GM18951 (cell line): ENCODE data around the gene RAB3C.
"Not testable (repeated sequence)": the region's sequence is repeated elsewhere in the genome, so short reads cannot be mapped to it uniquely, and the experiment has no call there.

Source experiments
- POLR2A ChIP-seq: IDR thresholded peaks from 4 replicates; pipeline ENCODE4 v1.6.1; 2011; ENCODE audit warnings: mild to moderate bottlenecking; ENCODE audit not compliant: insufficient read length, insufficient read depth; ENCODE audit errors: extremely low read depth
- in situ Hi-C: fragments of 300-500 bp; cut with MboI; formaldehyde crosslinking; loops from one replicate; pipeline ENCODE4 v1.12.0; 2022; ENCODE audit warnings: low sequenced_read_pairs, mixed read lengths, inconsistent platforms; ENCODE audit not compliant: unreplicated experiment

RAB3C gene

GRCh38 chr5:58675341-58675740 lies 92.5 kb downstream of the RAB3C start:
- in situ Hi-C loops = no loop called here
- TF ChIP-seq POLR2A = no peak

GRCh38 chr5:58677650-58678049 lies 94.8 kb downstream of the RAB3C start:
- in situ Hi-C loops = no loop called here

GRCh38 chr5:58680503-58680902 lies 97.6 kb downstream of the RAB3C start:
- in situ Hi-C loops = no loop called here
- no peak for TF ChIP-seq POLR2A

More at GRCh38 chr5:58677650-58678049, 94.8 kb downstream of the RAB3C start:
- no peak for TF ChIP-seq POLR2A

GRCh38 chr5:58681943-58682342 lies 99.1 kb downstream of the RAB3C start:
- no peak for TF ChIP-seq POLR2A
- in situ Hi-C loops = no loop called here

- no peak for TF ChIP-seq POLR2A
Observed at GRCh38 chr5:58683567-58683966, 100.7 kb downstream of the RAB3C start.

GRCh38 chr5:58687079-58687478 lies 104.2 kb downstream of the RAB3C start:
- TF ChIP-seq POLR2A = no peak
- in situ Hi-C loops = no loop called here

More at GRCh38 chr5:58683567-58683966, 100.7 kb downstream of the RAB3C start:
- in situ Hi-C loops = no loop called here

- TF ChIP-seq POLR2A = no peak
- in situ Hi-C loops = no loop called here
Observed at GRCh38 chr5:58687595-58687994, 104.7 kb downstream of the RAB3C start.

GRCh38 chr5:58699088-58699761 lies 116.3 kb downstream of the RAB3C start:
- in situ Hi-C loops = not testable (repeated sequence)

- in situ Hi-C loops = no loop called here
- TF ChIP-seq POLR2A = no peak
Observed at GRCh38 chr5:58699762-58700118, 116.9 kb downstream of the RAB3C start.

GRCh38 chr5:58703925-58704555 lies 121.2 kb downstream of the RAB3C start:
- no peak for TF ChIP-seq POLR2A
- in situ Hi-C loops = no loop called here

GRCh38 chr5:58706736-58707135 lies 123.9 kb downstream of the RAB3C start:
- no peak for TF ChIP-seq POLR2A
- in situ Hi-C loops = no loop called here

GRCh38 chr5:58708456-58708855 lies 125.6 kb downstream of the RAB3C start:
- in situ Hi-C loops = no loop called here
- TF ChIP-seq POLR2A = no peak

- in situ Hi-C loops = not testable (repeated sequence)
Observed at GRCh38 chr5:58710425-58710824, 127.5 kb downstream of the RAB3C start.

GRCh38 chr5:58710871-58711270 lies 128.0 kb downstream of the RAB3C start:
- TF ChIP-seq POLR2A = no peak
- in situ Hi-C loops = no loop called here
